ENCODE data around the gene SPATS2. TPM values are rescaled to one million over a fixed set of nuclear protein-coding genes. Genes with fewer than 3 reads are reported as not detected.

The SPATS2 gene
- total RNA-seq, 1 experiment from 2014 or later: 74.2 TPM

DNA sequence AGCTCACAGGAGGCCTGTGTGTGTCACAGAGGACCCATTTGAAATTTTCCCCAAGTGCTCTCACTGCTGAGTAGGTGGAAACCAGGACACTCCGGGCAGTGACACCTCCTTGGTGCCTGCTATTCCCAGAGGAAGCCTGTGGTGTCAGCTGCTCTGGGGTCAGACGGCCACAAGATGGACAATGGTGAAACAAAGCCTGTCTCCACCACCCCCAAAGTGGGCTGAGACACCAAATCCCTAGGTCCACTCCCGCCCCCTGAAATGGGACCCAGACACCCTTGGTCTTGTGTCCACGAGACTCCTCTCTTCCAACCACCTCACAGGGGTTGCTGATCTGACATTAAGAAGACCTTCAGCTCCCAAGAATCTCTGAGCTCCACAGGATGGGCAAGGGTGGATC is 178.6 kb downstream of the SPATS2 start:
- intact Hi-C loops (cut with micrococcal nuclease): no loop called here
- Histone ChIP-seq H3K9ac (ENCODE audit: low read length) (no peak overlapping the region), H4K20me1 (ENCODE audit: insufficient read depth) (no peaks in the 10 kb centered on the region), H3K27me3 (ENCODE audit: insufficient read depth, low read length) (no peaks in the 10 kb centered on the region), H3K4me1 (ENCODE audit: control insufficient read depth in 1 of 2, insufficient read depth in 2 of 2, low read length in 2 of 2) (peaks cover 2% of the 10 kb centered on the region in 2 experiments; a peak in 3 of 4 replicates), H3K9me3 (ENCODE audit: control insufficient read depth in 1 of 2, insufficient read depth in 1 of 2, low read depth in 1 of 2, low read length in 2 of 2) (no peaks in the 10 kb centered on the region), H3K4me2 (ENCODE audit: low read length) (no peak overlapping the region), H3K36me3 (ENCODE audit: control insufficient read depth in 1 of 2, insufficient read depth in 2 of 2, low read length in 2 of 2) (peaks cover 0 to 7% of the 10 kb centered on the region in 2 experiments; a peak in 2 of 4 replicates), H3K4me3 (replicated peaks in 1 of 2; ENCODE audit: low read depth in 1 of 2, low read length in 2 of 2) (no peak overlapping the region), H3K9me2 (ENCODE audit: insufficient read depth) (no peaks in the 10 kb centered on the region), H3K27ac (ENCODE audit: low read depth, low read length) (no peak overlapping the region), H3K79me2 (ENCODE audit: insufficient read depth, low read length) (peaks cover under 1% of the 10 kb centered on the region; the same call in 1 of the 2 replicates), H2AFZ (ENCODE audit: low read depth, low read length, poor library complexity, severe bottlenecking) (no peak overlapping the region)
- no TSS peak for BruUV-seq (replicated peaks)
- ATAC-seq: no peak
- ChIA-PET CTCF (interaction anchor here (0.9 kb wide), 1 partner anchor 199 kb away, joined by 3 read pairs; the partner anchor contains the start of gene DNAJC22), RAD21 (ENCODE audit: low non-redundant PET in 1 of 2, low total read pairs in 2 of 2, uncharacterized antibody in 2 of 2, unreplicated experiment in 2 of 2) (no interaction called here), POLR2A (interaction anchor here (0.8 kb wide), 1 partner anchor 476 kb away, joined by 7 read pairs; no protein-coding TSS in a partner anchor)
- TF ChIP-seq ELF1 (IDR thresholded peaks at IDR 0.05; ENCODE audit: borderline replicate concordance, low read depth) (no peak), CBX3 (IDR thresholded peaks at IDR 0.05; ENCODE audit: low read depth) (no peak), TCF7L2 (IDR thresholded peaks at IDR 0.05; ENCODE audit: borderline replicate concordance, extremely low read depth, insufficient read depth, insufficient read length) (no peak), ATF3 (IDR thresholded peaks at IDR 0.05) (no peak), MAX (IDR thresholded peaks at IDR 0.05) (no peak), ZFX (IDR thresholded peaks at IDR 0.05) (no peak), EZH2 (IDR thresholded peaks at IDR 0.05) (no peak), CEBPB (IDR thresholded peaks at IDR 0.05; ENCODE audit: low read depth) (no peak), FOSL1 (IDR thresholded peaks at IDR 0.05; ENCODE audit: low read depth) (no peak)
- TF ChIP-seq, protein P1, sequence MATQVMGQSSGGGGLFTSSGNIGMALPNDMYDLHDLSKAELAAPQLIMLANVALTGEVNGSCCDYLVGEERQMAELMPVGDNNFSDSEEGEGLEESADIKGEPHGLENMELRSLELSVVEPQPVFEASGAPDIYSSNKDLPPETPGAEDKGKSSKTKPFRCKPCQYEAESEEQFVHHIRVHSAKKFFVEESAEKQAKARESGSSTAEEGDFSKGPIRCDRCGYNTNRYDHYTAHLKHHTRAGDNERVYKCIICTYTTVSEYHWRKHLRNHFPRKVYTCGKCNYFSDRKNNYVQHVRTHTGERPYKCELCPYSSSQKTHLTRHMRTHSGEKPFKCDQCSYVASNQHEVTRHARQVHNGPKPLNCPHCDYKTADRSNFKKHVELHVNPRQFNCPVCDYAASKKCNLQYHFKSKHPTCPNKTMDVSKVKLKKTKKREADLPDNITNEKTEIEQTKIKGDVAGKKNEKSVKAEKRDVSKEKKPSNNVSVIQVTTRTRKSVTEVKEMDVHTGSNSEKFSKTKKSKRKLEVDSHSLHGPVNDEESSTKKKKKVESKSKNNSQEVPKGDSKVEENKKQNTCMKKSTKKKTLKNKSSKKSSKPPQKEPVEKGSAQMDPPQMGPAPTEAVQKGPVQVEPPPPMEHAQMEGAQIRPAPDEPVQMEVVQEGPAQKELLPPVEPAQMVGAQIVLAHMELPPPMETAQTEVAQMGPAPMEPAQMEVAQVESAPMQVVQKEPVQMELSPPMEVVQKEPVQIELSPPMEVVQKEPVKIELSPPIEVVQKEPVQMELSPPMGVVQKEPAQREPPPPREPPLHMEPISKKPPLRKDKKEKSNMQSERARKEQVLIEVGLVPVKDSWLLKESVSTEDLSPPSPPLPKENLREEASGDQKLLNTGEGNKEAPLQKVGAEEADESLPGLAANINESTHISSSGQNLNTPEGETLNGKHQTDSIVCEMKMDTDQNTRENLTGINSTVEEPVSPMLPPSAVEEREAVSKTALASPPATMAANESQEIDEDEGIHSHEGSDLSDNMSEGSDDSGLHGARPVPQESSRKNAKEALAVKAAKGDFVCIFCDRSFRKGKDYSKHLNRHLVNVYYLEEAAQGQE (IDR thresholded peaks at IDR 0.05; ENCODE audit: low read depth): no peak
- TF ChIP-seq, protein P2, sequence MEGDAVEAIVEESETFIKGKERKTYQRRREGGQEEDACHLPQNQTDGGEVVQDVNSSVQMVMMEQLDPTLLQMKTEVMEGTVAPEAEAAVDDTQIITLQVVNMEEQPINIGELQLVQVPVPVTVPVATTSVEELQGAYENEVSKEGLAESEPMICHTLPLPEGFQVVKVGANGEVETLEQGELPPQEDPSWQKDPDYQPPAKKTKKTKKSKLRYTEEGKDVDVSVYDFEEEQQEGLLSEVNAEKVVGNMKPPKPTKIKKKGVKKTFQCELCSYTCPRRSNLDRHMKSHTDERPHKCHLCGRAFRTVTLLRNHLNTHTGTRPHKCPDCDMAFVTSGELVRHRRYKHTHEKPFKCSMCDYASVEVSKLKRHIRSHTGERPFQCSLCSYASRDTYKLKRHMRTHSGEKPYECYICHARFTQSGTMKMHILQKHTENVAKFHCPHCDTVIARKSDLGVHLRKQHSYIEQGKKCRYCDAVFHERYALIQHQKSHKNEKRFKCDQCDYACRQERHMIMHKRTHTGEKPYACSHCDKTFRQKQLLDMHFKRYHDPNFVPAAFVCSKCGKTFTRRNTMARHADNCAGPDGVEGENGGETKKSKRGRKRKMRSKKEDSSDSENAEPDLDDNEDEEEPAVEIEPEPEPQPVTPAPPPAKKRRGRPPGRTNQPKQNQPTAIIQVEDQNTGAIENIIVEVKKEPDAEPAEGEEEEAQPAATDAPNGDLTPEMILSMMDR (IDR thresholded peaks at IDR 0.05 in 2 of 3, conservative IDR thresholded peaks at IDR 0.05 in 1 of 3; ENCODE audit: borderline replicate concordance in 1 of 3, insufficient read depth in 1 of 3, low read depth in 2 of 3, low read length in 2 of 3): no peak
- no peak for DNase-seq (ENCODE audit: low read depth, low spot score)
